K562 (cell line): Measurements from ENCODE around the gene TBRG4. TPM values are rescaled to one million over a fixed set of nuclear protein-coding genes. Genes with fewer than 3 reads are reported as not detected.

Experiments
- HIVEP1 ChIP-seq: fragments of 250-450 bp; sonication (Bioruptor Pico); IDR thresholded peaks from 2 replicates; pipeline ENCODE4 v1.4.0; 2020; ENCODE audit warnings: mild to moderate bottlenecking
- HOXB6 ChIP-seq: fragments of 250-450 bp; sonication (Bioruptor Pico); IDR thresholded peaks from 2 replicates; pipeline ENCODE4 v1.5.1; 2022; ENCODE audit warnings: mild to moderate bottlenecking, borderline replicate concordance
- RAD21 ChIP-seq, 2 experiments: fragments of 250-450 bp in 1 of 2; fragments of 450-650 bp in 1 of 2; sonication (Bioruptor Pico) in 1 of 2; formaldehyde crosslinking in 1 of 2; IDR thresholded peaks in 1 of 2; conservative IDR thresholded peaks in 1 of 2; 2 replicates each; pipeline versions ENCODE4 v1.4.0 to v1.8.0; 2020 to 2022; ENCODE audit warnings: mild to moderate bottlenecking in 2 of 2, moderate library complexity in 1 of 2
- RB1 ChIP-seq: fragments of 450-650 bp; IDR thresholded peaks from 2 replicates; pipeline ENCODE4 v1.6.1; 2017; ENCODE audit warnings: low read depth, mild to moderate bottlenecking
- ZNF311 ChIP-seq: fragments of 250-450 bp; sonication (Bioruptor Pico); IDR thresholded peaks from 2 replicates; pipeline ENCODE4 v1.4.0; 2020; ENCODE audit warnings: mild to moderate bottlenecking, moderate library complexity
- polyA plus RNA-seq, 8 experiments: library from polyadenylated mRNA; depleted of rRNA in 4 of 8; stranded (reverse) in 5 of 8; unstranded in 3 of 8; fragments of >200 nt; fragmentation: Nextera tagmentation in 2 of 8; fragmentation: Illumina TruSeq in 1 of 8; extraction: Ambion mirVana in 2 of 8; extraction: Trizol in 1 of 8; gene quantifications; 2 replicates each; pipeline versions ENCODE4 v1.2.1 to v1.2.3, GENCODE V29; 2011 to 2014; ENCODE audit warnings: inconsistent platforms in 1 of 8, missing spikeins in 1 of 8
- total RNA-seq, 7 experiments: library from RNA; depleted of rRNA in 6 of 7; stranded (reverse); fragments of >200 nt in 6 of 7; fragmentation: Illumina TruSeq in 2 of 7; extraction: Trizol in 2 of 7; gene quantifications; 2 replicates each; pipeline versions ENCODE4 v1.2.1 to v1.2.3, GENCODE V29; 2011 to 2021; ENCODE audit warnings: low replicate concordance in 1 of 7
- TF ChIP-seq, protein P1 (sequence below): fragments of 450-650 bp; IDR thresholded peaks from 2 replicates; pipeline ENCODE4 v1.6.1; 2016; ENCODE audit warnings: low read depth
- TF ChIP-seq, protein P2 (sequence below), 2 experiments: fragments of 450-650 bp in 1 of 2; sonication (generic) in 1 of 2; formaldehyde crosslinking in 1 of 2; IDR thresholded peaks in 1 of 2; conservative IDR thresholded peaks in 1 of 2; 2 replicates each; pipeline versions ENCODE4 v1.6.1 to v1.8.1; 2016 to 2023; ENCODE audit warnings: mild to moderate bottlenecking in 2 of 2, moderate library complexity in 2 of 2, inconsistent platforms in 1 of 2, missing genetic modification reagents in 1 of 2
- TF ChIP-seq, protein P3 (sequence below), 3 experiments: IDR thresholded peaks in 2 of 3; conservative IDR thresholded peaks in 1 of 3; 2 replicates each; pipeline ENCODE4 v1.5.1; 2011 to 2012; ENCODE audit warnings: low read length in 3 of 3, mild to moderate bottlenecking in 3 of 3, control low read depth in 2 of 3, improper control_type of control experiment in 1 of 3, inconsistent platforms in 1 of 3, low read depth in 1 of 3, mixed read lengths in 1 of 3, moderate library complexity in 1 of 3; ENCODE audit not compliant: insufficient read depth in 2 of 3
- TF ChIP-seq, protein P4 (sequence below): fragments of 450-650 bp; IDR thresholded peaks from 2 replicates; pipeline ENCODE4 v1.6.1; 2017; ENCODE audit warnings: mild to moderate bottlenecking, moderate library complexity
- TF ChIP-seq, protein P5 (sequence below), 2 experiments: fragments of 450-650 bp; IDR thresholded peaks; 2 replicates each; pipeline ENCODE4 v1.6.1; 2016

Gene TBRG4
- total and polyA plus RNA-seq, 9 of the 15 experiments (the other 6 are each of a cell fraction or from before 2014, with no cell fraction given): 11.2 to 322 (median 216) TPM

DNA sequence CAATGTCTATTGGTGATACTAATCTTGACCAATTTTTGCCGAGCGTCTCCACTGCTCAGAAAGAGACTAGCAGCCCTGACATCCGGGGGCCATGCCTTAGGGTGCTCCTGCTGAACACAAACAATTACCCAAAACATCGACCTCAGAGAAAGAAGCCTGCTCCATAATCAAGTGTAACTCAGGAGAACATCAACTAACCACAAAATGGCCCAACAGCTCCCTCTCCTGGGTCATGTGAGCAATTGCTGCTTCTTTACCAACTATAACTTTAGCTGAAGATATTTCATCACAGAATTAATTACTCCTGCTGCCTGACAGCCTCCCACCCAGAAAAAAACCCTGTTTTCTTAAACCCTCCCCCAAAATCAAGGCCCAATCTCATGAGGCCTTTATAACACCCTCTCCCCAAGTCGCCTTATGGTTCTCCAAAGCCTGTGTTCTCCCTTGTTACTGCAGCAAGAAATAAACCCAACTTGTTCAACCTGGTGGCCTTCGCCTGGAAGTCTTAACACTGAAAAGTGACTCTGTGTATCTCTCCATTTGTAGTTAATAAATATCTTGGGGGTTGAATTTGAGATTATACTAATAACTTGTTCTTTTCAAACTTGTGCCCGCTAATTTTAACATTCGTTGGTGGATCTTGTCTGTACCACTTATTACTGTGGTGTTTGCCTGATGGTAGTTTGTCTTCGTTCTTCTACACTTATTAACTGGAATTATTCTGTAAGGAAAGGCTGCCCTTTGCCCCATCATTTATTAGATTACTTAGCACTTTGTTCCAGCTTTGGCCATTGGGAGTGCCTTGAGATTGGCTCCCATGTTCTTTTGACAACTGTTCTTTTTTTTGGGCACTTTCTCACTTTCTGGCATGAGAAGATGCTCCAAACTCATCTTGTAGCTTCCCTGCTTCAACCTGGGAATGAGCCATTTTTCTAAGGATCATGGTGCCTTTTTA, 24.9 kb upstream of the TBRG4 start (continued):
- TF ChIP-seq, protein P1, sequence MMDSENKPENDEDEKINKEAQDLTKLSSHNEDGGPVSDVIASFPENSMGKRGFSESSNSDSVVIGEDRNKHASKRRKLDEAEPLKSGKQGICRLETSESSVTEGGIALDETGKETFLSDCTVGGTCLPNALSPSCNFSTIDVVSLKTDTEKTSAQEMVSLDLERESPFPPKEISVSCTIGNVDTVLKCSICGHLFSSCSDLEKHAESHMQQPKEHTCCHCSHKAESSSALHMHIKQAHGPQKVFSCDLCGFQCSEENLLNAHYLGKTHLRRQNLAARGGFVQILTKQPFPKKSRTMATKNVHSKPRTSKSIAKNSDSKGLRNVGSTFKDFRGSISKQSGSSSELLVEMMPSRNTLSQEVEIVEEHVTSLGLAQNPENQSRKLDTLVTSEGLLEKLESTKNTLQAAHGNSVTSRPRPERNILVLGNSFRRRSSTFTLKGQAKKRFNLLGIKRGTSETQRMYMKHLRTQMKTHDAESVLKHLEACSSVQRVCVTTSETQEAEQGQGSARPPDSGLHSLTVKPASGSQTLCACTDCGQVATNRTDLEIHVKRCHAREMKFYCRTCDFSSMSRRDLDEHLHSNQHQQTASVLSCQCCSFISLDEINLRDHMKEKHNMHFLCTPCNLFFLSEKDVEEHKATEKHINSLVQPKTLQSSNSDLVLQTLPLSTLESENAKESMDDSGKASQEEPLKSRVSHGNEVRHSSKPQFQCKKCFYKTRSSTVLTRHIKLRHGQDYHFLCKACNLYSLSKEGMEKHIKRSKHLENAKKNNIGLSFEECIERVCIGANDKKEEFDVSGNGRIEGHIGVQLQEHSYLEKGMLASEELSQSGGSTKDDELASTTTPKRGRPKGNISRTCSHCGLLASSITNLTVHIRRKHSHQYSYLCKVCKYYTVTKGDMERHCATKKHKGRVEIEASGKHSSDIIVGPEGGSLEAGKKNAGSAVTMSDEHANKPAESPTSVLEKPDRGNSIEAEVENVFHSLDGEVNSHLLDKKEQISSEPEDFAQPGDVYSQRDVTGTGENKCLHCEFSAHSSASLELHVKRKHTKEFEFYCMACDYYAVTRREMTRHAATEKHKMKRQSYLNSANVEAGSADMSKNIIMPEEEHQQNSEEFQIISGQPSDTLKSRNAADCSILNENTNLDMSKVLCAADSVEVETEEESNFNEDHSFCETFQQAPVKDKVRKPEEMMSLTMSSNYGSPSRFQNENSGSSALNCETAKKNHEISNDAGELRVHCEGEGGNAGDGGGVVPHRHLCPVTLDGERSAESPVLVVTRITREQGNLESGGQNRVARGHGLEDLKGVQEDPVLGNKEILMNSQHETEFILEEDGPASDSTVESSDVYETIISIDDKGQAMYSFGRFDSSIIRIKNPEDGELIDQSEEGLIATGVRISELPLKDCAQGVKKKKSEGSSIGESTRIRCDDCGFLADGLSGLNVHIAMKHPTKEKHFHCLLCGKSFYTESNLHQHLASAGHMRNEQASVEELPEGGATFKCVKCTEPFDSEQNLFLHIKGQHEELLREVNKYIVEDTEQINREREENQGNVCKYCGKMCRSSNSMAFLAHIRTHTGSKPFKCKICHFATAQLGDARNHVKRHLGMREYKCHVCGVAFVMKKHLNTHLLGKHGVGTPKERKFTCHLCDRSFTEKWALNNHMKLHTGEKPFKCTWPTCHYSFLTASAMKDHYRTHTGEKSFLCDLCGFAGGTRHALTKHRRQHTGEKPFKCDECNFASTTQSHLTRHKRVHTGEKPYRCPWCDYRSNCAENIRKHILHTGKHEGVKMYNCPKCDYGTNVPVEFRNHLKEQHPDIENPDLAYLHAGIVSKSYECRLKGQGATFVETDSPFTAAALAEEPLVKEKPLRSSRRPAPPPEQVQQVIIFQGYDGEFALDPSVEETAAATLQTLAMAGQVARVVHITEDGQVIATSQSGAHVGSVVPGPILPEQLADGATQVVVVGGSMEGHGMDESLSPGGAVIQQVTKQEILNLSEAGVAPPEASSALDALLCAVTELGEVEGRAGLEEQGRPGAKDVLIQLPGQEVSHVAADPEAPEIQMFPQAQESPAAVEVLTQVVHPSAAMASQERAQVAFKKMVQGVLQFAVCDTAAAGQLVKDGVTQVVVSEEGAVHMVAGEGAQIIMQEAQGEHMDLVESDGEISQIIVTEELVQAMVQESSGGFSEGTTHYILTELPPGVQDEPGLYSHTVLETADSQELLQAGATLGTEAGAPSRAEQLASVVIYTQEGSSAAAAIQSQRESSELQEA: no peak
- TF ChIP-seq RB1 (peak; percentile 35; the same call in 1 of the 2 replicates), HIVEP1 (CRISPR knock-in tag) (no peak), RAD21 (CRISPR knock-in tag; conservative IDR thresholded peaks at IDR 0.05 in 1 of 2, IDR thresholded peaks at IDR 0.05 in 1 of 2) (peak; percentile 96), HOXB6 (CRISPR knock-in tag) (no peak), ZNF311 (no peak)
- TF ChIP-seq, protein P2, sequence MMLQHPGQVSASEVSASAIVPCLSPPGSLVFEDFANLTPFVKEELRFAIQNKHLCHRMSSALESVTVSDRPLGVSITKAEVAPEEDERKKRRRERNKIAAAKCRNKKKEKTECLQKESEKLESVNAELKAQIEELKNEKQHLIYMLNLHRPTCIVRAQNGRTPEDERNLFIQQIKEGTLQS (IDR thresholded peaks at IDR 0.05): peak; percentile 44; the same call in 1 of the 2 replicates
- TF ChIP-seq, protein P2 (CRISPR knock-in tag; conservative IDR thresholded peaks at IDR 0.05): no peak
- TF ChIP-seq, protein P3, sequence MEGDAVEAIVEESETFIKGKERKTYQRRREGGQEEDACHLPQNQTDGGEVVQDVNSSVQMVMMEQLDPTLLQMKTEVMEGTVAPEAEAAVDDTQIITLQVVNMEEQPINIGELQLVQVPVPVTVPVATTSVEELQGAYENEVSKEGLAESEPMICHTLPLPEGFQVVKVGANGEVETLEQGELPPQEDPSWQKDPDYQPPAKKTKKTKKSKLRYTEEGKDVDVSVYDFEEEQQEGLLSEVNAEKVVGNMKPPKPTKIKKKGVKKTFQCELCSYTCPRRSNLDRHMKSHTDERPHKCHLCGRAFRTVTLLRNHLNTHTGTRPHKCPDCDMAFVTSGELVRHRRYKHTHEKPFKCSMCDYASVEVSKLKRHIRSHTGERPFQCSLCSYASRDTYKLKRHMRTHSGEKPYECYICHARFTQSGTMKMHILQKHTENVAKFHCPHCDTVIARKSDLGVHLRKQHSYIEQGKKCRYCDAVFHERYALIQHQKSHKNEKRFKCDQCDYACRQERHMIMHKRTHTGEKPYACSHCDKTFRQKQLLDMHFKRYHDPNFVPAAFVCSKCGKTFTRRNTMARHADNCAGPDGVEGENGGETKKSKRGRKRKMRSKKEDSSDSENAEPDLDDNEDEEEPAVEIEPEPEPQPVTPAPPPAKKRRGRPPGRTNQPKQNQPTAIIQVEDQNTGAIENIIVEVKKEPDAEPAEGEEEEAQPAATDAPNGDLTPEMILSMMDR (IDR thresholded peaks at IDR 0.05 in 2 of 3, conservative IDR thresholded peaks at IDR 0.05 in 1 of 3; ENCODE audit: insufficient read depth in 2 of 3, low read depth in 1 of 3, low read length in 3 of 3): peak; percentile 84 to 96 (median 87)
- TF ChIP-seq, protein P4, sequence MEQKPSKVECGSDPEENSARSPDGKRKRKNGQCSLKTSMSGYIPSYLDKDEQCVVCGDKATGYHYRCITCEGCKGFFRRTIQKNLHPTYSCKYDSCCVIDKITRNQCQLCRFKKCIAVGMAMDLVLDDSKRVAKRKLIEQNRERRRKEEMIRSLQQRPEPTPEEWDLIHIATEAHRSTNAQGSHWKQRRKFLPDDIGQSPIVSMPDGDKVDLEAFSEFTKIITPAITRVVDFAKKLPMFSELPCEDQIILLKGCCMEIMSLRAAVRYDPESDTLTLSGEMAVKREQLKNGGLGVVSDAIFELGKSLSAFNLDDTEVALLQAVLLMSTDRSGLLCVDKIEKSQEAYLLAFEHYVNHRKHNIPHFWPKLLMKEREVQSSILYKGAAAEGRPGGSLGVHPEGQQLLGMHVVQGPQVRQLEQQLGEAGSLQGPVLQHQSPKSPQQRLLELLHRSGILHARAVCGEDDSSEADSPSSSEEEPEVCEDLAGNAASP: no peak
- TF ChIP-seq, protein P5, sequence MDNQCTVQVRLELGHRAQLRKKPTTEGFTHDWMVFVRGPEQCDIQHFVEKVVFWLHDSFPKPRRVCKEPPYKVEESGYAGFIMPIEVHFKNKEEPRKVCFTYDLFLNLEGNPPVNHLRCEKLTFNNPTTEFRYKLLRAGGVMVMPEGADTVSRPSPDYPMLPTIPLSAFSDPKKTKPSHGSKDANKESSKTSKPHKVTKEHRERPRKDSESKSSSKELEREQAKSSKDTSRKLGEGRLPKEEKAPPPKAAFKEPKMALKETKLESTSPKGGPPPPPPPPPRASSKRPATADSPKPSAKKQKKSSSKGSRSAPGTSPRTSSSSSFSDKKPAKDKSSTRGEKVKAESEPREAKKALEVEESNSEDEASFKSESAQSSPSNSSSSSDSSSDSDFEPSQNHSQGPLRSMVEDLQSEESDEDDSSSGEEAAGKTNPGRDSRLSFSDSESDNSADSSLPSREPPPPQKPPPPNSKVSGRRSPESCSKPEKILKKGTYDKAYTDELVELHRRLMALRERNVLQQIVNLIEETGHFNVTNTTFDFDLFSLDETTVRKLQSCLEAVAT (IDR thresholded peaks at IDR 0.05): 0 out of 4 replicates have a peak, but pooled peaks of 1 of the 2 experiments have one; percentile 48
